HEK293 (cell line): ENCODE data around the gene RNF223.
A peak's percentile ranks its signal among the peaks of the same experiment; 100 is the strongest.

ENCODE experiments used
- EGR2 ChIP-seq: fragments of 450-650 bp; formaldehyde crosslinking; IDR thresholded peaks from 2 replicates; pipeline ENCODE4 v1.5.1; 2016; ENCODE audit warnings: low read depth, missing biosample characterization, missing genetic modification characterization
- FEZF1 ChIP-seq: fragments of 450-650 bp; formaldehyde crosslinking; IDR thresholded peaks from 2 replicates; pipeline ENCODE4 v1.5.1; 2016; ENCODE audit warnings: missing biosample characterization, missing genetic modification characterization
- GLI2 ChIP-seq: fragments of 450-650 bp; formaldehyde crosslinking; IDR thresholded peaks from 2 replicates; pipeline ENCODE4; 2017; ENCODE audit warnings: missing biosample characterization, missing genetic modification characterization, low read depth, borderline replicate concordance
- HOXC10 ChIP-seq: sonication (generic); formaldehyde crosslinking; IDR thresholded peaks from 2 replicates; pipeline ENCODE4 v1.8.1; 2023; ENCODE audit warnings: mild to moderate bottlenecking, missing genetic modification reagents
- KLF1 ChIP-seq: fragments of 450-650 bp; formaldehyde crosslinking; IDR thresholded peaks from 2 replicates; pipeline ENCODE4 v1.5.1; 2016; ENCODE audit warnings: missing biosample characterization, missing genetic modification characterization
- REPIN1 ChIP-seq: fragments of 450-650 bp; formaldehyde crosslinking; IDR thresholded peaks from 2 replicates; pipeline ENCODE4 v1.5.1; 2017; ENCODE audit warnings: missing biosample characterization, missing genetic modification characterization, low read depth
- TCF7L2 ChIP-seq: IDR thresholded peaks from 2 replicates; pipeline ENCODE4 v1.6.1; 2011; ENCODE audit warnings: low read depth, mild to moderate bottlenecking, inconsistent platforms, low read length, moderate library complexity, borderline replicate concordance
- WT1 ChIP-seq: fragments of 450-650 bp; formaldehyde crosslinking; IDR thresholded peaks from 2 replicates; pipeline ENCODE4 v1.5.1; 2016; ENCODE audit warnings: missing biosample characterization, missing genetic modification characterization
- ZBTB48 ChIP-seq: fragments of 450-650 bp; formaldehyde crosslinking; IDR thresholded peaks from 2 replicates; pipeline ENCODE4 v1.5.1; 2016; ENCODE audit warnings: missing biosample characterization, missing genetic modification characterization
- ZBTB7A ChIP-seq: fragments of 450-650 bp; formaldehyde crosslinking; IDR thresholded peaks from 2 replicates; pipeline ENCODE4 v1.5.1; 2016; ENCODE audit warnings: low read depth, missing biosample characterization, missing genetic modification characterization
- ZNF112 ChIP-seq: fragments of 450-650 bp; formaldehyde crosslinking; IDR thresholded peaks from 2 replicates; pipeline ENCODE4 v1.5.0; 2017; ENCODE audit warnings: missing biosample characterization, missing genetic modification characterization
- ZNF2 ChIP-seq: fragments of 450-650 bp; formaldehyde crosslinking; IDR thresholded peaks from 2 replicates; pipeline ENCODE4 v1.5.1; 2016; ENCODE audit warnings: missing biosample characterization, missing genetic modification characterization
- ZNF23 ChIP-seq: fragments of 450-650 bp; formaldehyde crosslinking; IDR thresholded peaks from 2 replicates; pipeline ENCODE4 v1.5.1; 2016; ENCODE audit warnings: missing biosample characterization, missing genetic modification characterization, borderline replicate concordance
- ZNF366 ChIP-seq: fragments of 450-650 bp; formaldehyde crosslinking; conservative IDR thresholded peaks from 2 replicates; pipeline ENCODE4 v1.5.1; 2016; ENCODE audit warnings: missing biosample characterization, missing genetic modification characterization
- ZNF394 ChIP-seq: fragments of 450-650 bp; formaldehyde crosslinking; IDR thresholded peaks from 2 replicates; pipeline ENCODE4 v1.5.1; 2016; ENCODE audit warnings: missing biosample characterization, missing genetic modification characterization, mild to moderate bottlenecking, moderate library complexity, borderline replicate concordance
- ZNF423 ChIP-seq: fragments of 450-650 bp; formaldehyde crosslinking; IDR thresholded peaks from 2 replicates; pipeline ENCODE4 v1.5.1; 2016; ENCODE audit warnings: missing biosample characterization, missing genetic modification characterization
- ZNF501 ChIP-seq: fragments of 450-650 bp; formaldehyde crosslinking; IDR thresholded peaks from 2 replicates; pipeline ENCODE4 v1.5.1; 2016; ENCODE audit warnings: missing biosample characterization, missing genetic modification characterization
- ZNF558 ChIP-seq: fragments of 450-650 bp; formaldehyde crosslinking; IDR thresholded peaks from 2 replicates; pipeline ENCODE4 v1.5.1; 2016; ENCODE audit warnings: missing biosample characterization, missing genetic modification characterization
- ZNF571 ChIP-seq: fragments of 450-650 bp; formaldehyde crosslinking; IDR thresholded peaks from 2 replicates; pipeline ENCODE4 v1.5.0; 2017; ENCODE audit warnings: missing biosample characterization, missing genetic modification characterization
- ZNF600 ChIP-seq: fragments of 450-650 bp; formaldehyde crosslinking; IDR thresholded peaks from 2 replicates; pipeline ENCODE4 v1.5.1; 2016; ENCODE audit warnings: missing biosample characterization, missing genetic modification characterization
- ZNF621 ChIP-seq: fragments of 450-650 bp; formaldehyde crosslinking; IDR thresholded peaks from 2 replicates; pipeline ENCODE4 v1.5.1; 2017; ENCODE audit warnings: missing biosample characterization, missing genetic modification characterization
- ZNF629 ChIP-seq: fragments of 450-650 bp; formaldehyde crosslinking; IDR thresholded peaks from 2 replicates; pipeline ENCODE4 v1.5.1; 2017; ENCODE audit warnings: missing biosample characterization, missing genetic modification characterization
- ZNF654 ChIP-seq: fragments of 450-650 bp; formaldehyde crosslinking; IDR thresholded peaks from 2 replicates; pipeline ENCODE4 v1.5.1; 2016; ENCODE audit warnings: low read depth, missing biosample characterization, missing genetic modification characterization
- ZNF785 ChIP-seq: fragments of 450-650 bp; formaldehyde crosslinking; IDR thresholded peaks from 2 replicates; pipeline ENCODE4 v1.5.1; 2016; ENCODE audit warnings: missing biosample characterization, missing genetic modification characterization
- ZSCAN16 ChIP-seq: fragments of 450-650 bp; formaldehyde crosslinking; IDR thresholded peaks from 2 replicates; pipeline ENCODE4 v1.5.1; 2016; ENCODE audit warnings: missing biosample characterization, missing genetic modification characterization
- TF ChIP-seq, protein P1 (sequence below): fragments of 450-650 bp; formaldehyde crosslinking; IDR thresholded peaks from 2 replicates; pipeline ENCODE4 v1.5.1; 2017; ENCODE audit warnings: missing biosample characterization, mild to moderate bottlenecking, missing genetic modification characterization, moderate library complexity
- TF ChIP-seq, protein P2 (sequence below): fragments of 450-650 bp; formaldehyde crosslinking; IDR thresholded peaks from 2 replicates; pipeline ENCODE4 v1.5.1; 2017; ENCODE audit warnings: missing biosample characterization, missing genetic modification characterization
- TF ChIP-seq, protein P3 (sequence below): fragments of 450-650 bp; formaldehyde crosslinking; IDR thresholded peaks from 2 replicates; pipeline ENCODE4 v1.5.1; 2016; ENCODE audit warnings: missing biosample characterization, missing genetic modification characterization
- TF ChIP-seq, protein P4 (sequence below): fragments of 450-650 bp; formaldehyde crosslinking; IDR thresholded peaks from 2 replicates; pipeline ENCODE4 v1.5.1; 2016; ENCODE audit warnings: missing biosample characterization, missing genetic modification characterization
- TF ChIP-seq, protein P5 (sequence below): fragments of 450-650 bp; formaldehyde crosslinking; IDR thresholded peaks from 2 replicates; pipeline ENCODE4 v1.5.1; 2016; ENCODE audit warnings: missing biosample characterization, missing genetic modification characterization
- TF ChIP-seq, protein P6 (sequence below): fragments of 450-650 bp; formaldehyde crosslinking; IDR thresholded peaks from 2 replicates; pipeline ENCODE4 v1.5.1; 2016; ENCODE audit warnings: missing biosample characterization, missing genetic modification characterization

The RNF223 gene

DNA sequence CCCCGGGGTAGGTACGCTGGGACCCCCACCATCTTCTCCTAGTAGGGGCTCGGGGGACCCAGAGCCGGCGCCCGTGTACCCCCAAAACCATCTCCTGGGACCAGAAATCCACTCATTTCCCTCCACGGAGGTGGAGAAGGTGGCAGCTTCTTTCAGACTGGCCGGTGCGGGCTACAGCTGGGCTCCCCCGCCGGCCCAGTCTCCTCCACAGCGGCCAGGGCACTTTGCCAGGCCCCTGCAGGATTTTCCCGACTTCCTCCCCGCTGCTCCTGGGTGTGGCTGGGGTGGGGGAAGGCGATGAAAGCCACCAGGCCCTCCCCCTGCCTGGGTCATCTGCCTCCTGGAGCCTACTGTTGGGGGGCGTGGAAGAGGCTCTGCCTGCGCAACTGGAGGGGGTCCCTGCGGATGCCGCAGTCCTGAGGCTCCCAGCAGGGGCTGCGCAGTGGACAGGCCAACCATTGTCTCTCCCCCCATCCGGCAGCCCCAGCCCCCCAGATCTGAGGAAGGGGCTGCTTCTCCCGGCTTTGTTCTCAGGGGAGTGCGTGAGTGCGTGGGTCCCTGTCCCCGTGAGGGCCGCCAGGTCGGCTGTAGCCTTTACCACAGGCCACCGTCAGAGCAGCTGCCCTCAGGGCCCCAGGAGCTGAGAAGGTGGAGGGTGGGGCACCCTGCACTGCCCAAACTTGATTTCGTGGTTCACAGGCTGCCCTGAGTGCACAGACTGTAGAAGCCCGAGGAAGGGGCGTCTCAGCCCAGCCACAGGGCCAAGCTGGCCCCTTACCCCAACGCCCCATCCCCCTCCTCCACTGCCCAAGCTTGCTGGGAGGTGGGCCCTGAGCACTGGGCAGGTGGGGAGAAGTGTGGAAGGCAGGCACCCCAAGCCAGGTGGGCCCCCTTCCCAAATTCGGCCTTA is 52.8 kb downstream of the RNF223 start (continued):
- TF ChIP-seq, protein P1, sequence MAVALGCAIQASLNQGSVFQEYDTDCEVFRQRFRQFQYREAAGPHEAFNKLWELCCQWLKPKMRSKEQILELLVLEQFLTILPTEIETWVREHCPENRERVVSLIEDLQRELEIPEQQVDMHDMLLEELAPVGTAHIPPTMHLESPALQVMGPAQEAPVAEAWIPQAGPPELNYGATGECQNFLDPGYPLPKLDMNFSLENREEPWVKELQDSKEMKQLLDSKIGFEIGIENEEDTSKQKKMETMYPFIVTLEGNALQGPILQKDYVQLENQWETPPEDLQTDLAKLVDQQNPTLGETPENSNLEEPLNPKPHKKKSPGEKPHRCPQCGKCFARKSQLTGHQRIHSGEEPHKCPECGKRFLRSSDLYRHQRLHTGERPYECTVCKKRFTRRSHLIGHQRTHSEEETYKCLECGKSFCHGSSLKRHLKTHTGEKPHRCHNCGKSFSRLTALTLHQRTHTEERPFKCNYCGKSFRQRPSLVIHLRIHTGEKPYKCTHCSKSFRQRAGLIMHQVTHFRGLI (tag by site-specific recombination), result 0 out of 2 replicates have a peak, but pooled peaks have one; percentile 33
- 0 out of 2 replicates have a peak, but pooled peaks have one; percentile 29 for TF ChIP-seq ZNF366 (tag by site-specific recombination)
- 0 out of 2 replicates have a peak, but pooled peaks have one; percentile 9 for TF ChIP-seq FEZF1
- TF ChIP-seq, protein P2, sequence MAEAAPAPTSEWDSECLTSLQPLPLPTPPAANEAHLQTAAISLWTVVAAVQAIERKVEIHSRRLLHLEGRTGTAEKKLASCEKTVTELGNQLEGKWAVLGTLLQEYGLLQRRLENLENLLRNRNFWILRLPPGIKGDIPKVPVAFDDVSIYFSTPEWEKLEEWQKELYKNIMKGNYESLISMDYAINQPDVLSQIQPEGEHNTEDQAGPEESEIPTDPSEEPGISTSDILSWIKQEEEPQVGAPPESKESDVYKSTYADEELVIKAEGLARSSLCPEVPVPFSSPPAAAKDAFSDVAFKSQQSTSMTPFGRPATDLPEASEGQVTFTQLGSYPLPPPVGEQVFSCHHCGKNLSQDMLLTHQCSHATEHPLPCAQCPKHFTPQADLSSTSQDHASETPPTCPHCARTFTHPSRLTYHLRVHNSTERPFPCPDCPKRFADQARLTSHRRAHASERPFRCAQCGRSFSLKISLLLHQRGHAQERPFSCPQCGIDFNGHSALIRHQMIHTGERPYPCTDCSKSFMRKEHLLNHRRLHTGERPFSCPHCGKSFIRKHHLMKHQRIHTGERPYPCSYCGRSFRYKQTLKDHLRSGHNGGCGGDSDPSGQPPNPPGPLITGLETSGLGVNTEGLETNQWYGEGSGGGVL (tag by site-specific recombination), result peak; percentile 87
- TF ChIP-seq ZNF600 (tag by site-specific recombination), result peak; percentile 29; the same call in 1 of the 2 replicates
- TF ChIP-seq ZNF629 (tag by site-specific recombination), result no peak
- TF ChIP-seq ZNF394 (tag by site-specific recombination), result peak; percentile 34; the same call in 1 of the 2 replicates
- TF ChIP-seq, protein P3, sequence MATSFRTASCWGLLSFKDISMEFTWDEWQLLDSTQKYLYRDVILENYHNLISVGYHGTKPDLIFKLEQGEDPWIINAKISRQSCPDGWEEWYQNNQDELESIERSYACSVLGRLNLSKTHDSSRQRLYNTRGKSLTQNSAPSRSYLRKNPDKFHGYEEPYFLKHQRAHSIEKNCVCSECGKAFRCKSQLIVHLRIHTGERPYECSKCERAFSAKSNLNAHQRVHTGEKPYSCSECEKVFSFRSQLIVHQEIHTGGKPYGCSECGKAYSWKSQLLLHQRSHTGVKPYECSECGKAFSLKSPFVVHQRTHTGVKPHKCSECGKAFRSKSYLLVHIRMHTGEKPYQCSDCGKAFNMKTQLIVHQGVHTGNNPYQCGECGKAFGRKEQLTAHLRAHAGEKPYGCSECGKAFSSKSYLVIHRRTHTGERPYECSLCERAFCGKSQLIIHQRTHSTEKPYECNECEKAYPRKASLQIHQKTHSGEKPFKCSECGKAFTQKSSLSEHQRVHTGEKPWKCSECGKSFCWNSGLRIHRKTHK (tag by site-specific recombination), result no peak
- TF ChIP-seq ZSCAN16 (tag by site-specific recombination), result no peak
- TF ChIP-seq ZNF423 (tag by site-specific recombination), result peak; percentile 53
- peak; percentile 67; the same call in 1 of the 2 replicates for TF ChIP-seq ZNF501 (tag by site-specific recombination)
- no peak for TF ChIP-seq ZNF785
- TF ChIP-seq, protein P4, sequence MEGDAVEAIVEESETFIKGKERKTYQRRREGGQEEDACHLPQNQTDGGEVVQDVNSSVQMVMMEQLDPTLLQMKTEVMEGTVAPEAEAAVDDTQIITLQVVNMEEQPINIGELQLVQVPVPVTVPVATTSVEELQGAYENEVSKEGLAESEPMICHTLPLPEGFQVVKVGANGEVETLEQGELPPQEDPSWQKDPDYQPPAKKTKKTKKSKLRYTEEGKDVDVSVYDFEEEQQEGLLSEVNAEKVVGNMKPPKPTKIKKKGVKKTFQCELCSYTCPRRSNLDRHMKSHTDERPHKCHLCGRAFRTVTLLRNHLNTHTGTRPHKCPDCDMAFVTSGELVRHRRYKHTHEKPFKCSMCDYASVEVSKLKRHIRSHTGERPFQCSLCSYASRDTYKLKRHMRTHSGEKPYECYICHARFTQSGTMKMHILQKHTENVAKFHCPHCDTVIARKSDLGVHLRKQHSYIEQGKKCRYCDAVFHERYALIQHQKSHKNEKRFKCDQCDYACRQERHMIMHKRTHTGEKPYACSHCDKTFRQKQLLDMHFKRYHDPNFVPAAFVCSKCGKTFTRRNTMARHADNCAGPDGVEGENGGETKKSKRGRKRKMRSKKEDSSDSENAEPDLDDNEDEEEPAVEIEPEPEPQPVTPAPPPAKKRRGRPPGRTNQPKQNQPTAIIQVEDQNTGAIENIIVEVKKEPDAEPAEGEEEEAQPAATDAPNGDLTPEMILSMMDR, result no peak
- TF ChIP-seq, protein P5, sequence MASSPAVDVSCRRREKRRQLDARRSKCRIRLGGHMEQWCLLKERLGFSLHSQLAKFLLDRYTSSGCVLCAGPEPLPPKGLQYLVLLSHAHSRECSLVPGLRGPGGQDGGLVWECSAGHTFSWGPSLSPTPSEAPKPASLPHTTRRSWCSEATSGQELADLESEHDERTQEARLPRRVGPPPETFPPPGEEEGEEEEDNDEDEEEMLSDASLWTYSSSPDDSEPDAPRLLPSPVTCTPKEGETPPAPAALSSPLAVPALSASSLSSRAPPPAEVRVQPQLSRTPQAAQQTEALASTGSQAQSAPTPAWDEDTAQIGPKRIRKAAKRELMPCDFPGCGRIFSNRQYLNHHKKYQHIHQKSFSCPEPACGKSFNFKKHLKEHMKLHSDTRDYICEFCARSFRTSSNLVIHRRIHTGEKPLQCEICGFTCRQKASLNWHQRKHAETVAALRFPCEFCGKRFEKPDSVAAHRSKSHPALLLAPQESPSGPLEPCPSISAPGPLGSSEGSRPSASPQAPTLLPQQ, result no peak
- TF ChIP-seq HOXC10, result no peak
- TF ChIP-seq ZNF2 (tag by site-specific recombination), result 0 out of 2 replicates have a peak, but pooled peaks have one; percentile 12
- TF ChIP-seq, protein P6, sequence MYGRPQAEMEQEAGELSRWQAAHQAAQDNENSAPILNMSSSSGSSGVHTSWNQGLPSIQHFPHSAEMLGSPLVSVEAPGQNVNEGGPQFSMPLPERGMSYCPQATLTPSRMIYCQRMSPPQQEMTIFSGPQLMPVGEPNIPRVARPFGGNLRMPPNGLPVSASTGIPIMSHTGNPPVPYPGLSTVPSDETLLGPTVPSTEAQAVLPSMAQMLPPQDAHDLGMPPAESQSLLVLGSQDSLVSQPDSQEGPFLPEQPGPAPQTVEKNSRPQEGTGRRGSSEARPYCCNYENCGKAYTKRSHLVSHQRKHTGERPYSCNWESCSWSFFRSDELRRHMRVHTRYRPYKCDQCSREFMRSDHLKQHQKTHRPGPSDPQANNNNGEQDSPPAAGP (tag by site-specific recombination), result peak; percentile 85
- TF ChIP-seq ZBTB48 (tag by site-specific recombination), result no peak
- TF ChIP-seq TCF7L2, result no peak
- 0 out of 2 replicates have a peak, but pooled peaks have one; percentile 16 for TF ChIP-seq EGR2
- no peak for TF ChIP-seq ZBTB7A (tag by site-specific recombination)
- TF ChIP-seq KLF1 (tag by site-specific recombination), result peak; percentile 98
- TF ChIP-seq ZNF571, result no peak
- TF ChIP-seq ZNF23 (tag by site-specific recombination), result no peak
- no peak for TF ChIP-seq ZNF558
- no peak for TF ChIP-seq GLI2 (tag by site-specific recombination)
- no peak for TF ChIP-seq ZNF112 (tag by site-specific recombination)
- peak; percentile 13; the same call in 1 of the 2 replicates for TF ChIP-seq WT1
- no peak for TF ChIP-seq REPIN1 (tag by site-specific recombination)
- TF ChIP-seq ZNF621 (tag by site-specific recombination), result no peak
- no peak for TF ChIP-seq ZNF654 (tag by site-specific recombination)
